CD4-positive, alpha-beta T cell (primary cell): ENCODE measurements around the gene PRTN3. TPM values are rescaled to one million over a fixed set of nuclear protein-coding genes. Genes with fewer than 3 reads are reported as not detected.

Experiments used
- ATAC-seq: fragments of 200-7000 bp; cut with Tn5 transposase; one replicate; pipeline ENCODE4 v1.10.0; 2022; ENCODE audit warnings: mild to moderate bottlenecking; ENCODE audit not compliant: poor library complexity
- CTCF ChIA-PET: fragments of 350-600 bp; sonication (Branson Sonifier 250); formaldehyde crosslinking; loops from one replicate; lab custom pipeline; 2021; ENCODE audit warnings: antibody characterized with exemption, inconsistent platforms; lab: Charles Lee
- POLR2A ChIA-PET: fragments of 350-600 bp; sonication (Branson Sonifier 250); formaldehyde crosslinking; loops from one replicate; lab custom pipeline; 2021; ENCODE audit warnings: antibody characterized with exemption, inconsistent platforms; lab: Charles Lee
- DNase-seq, 14 experiments: peaks; one replicate each; pipeline ENCODE4 v3.0.0-alpha.2; 2013 to 2020; ENCODE audit warnings: mixed read lengths in 2 of 14
- H3K27ac ChIP-seq, 2 donors: one replicate each; pipeline versions ENCODE4 v1.5.1 to v1.7.0; 2013; ENCODE audit warnings: low read length in 2 of 2, low read depth in 1 of 2, mild to moderate bottlenecking in 1 of 2
- H3K27me3 ChIP-seq, 2 experiments: 1 replicate in 1 of 2; 2 replicates in 1 of 2; pipeline versions ENCODE4 v1.6.1 to v1.7.0; 2013; ENCODE audit warnings: low read length in 2 of 2, control low read depth in 1 of 2, mild to moderate bottlenecking in 1 of 2, moderate library complexity in 1 of 2; ENCODE audit not compliant: insufficient read depth in 2 of 2, control insufficient read depth in 1 of 2
- H3K36me3 ChIP-seq: one replicate; pipeline ENCODE4 v1.6.1; 2013; ENCODE audit warnings: low read length, control low read depth; ENCODE audit not compliant: insufficient read depth
- H3K4me1 ChIP-seq: one replicate; pipeline ENCODE4 v1.6.1; 2013; ENCODE audit warnings: low read length, control low read depth; ENCODE audit not compliant: insufficient read depth
- H3K4me3 ChIP-seq: one replicate; pipeline ENCODE4 v1.5.1; 2013; ENCODE audit warnings: mild to moderate bottlenecking, low read length, moderate library complexity
- H3K9me3 ChIP-seq, 2 experiments: 1 replicate in 1 of 2; 2 replicates in 1 of 2; pipeline versions ENCODE4 v1.6.1 to v1.7.0; 2013; ENCODE audit warnings: low read length in 2 of 2, mild to moderate bottlenecking in 2 of 2, control low read depth in 1 of 2, moderate library complexity in 1 of 2; ENCODE audit not compliant: control insufficient read depth in 1 of 2, insufficient read depth in 1 of 2
- H3K27ac Mint-ChIP-seq: one replicate; pipeline ENCODE4 v1.8.0; 2020; ENCODE audit warnings: mixed read lengths
- H3K27me3 Mint-ChIP-seq: one replicate; pipeline ENCODE4 v1.8.0; 2021; ENCODE audit warnings: mixed read lengths
- H3K36me3 Mint-ChIP-seq: one replicate; pipeline ENCODE4 v1.8.0; 2021; ENCODE audit warnings: low read depth, mixed read lengths
- H3K4me1 Mint-ChIP-seq: one replicate; pipeline ENCODE4 v1.8.0; 2021; ENCODE audit warnings: low read depth, mixed read lengths
- H3K4me3 Mint-ChIP-seq: one replicate; pipeline ENCODE4 v1.8.0; 2020; ENCODE audit warnings: mild to moderate bottlenecking, mixed read lengths
- H3K9me3 Mint-ChIP-seq: one replicate; pipeline ENCODE4 v1.8.0; 2020; ENCODE audit warnings: mixed read lengths
- CTCF ChIP-seq: fragments of 200-600 bp; IDR thresholded peaks from one replicate; pipeline ENCODE4 v1.8.0; 2022; ENCODE audit warnings: antibody characterized with exemption, mild to moderate bottlenecking
- intact Hi-C, 2 experiments: fragments of 100-400 bp; cut with DNase I in 1 of 2; cut with micrococcal nuclease in 1 of 2; formaldehyde crosslinking; loops; one replicate each; pipeline versions ENCODE4 v1.15.1 to v1.9.0; 2023 to 2025; cut with DNase I, micrococcal nuclease
- total RNA-seq, 174 experiments: library from RNA in 2 of 174; stranded (reverse) in 2 of 174; gene quantifications; one replicate each; pipeline ENCODE4 v1.2.3 and lab custom pipeline; 2021 to 2026

Gene PRTN3
- total RNA-seq, 2 experiments from 2014 or later, result not detected

- H3K27ac ChIP-seq, result no peak overlapping the region
- no peak for TF ChIP-seq CTCF
- no peak overlapping the region for H3K27ac Mint-ChIP-seq
- H3K4me1 Mint-ChIP-seq, result peaks cover 13% of the 10 kb centered on the region
- ChIA-PET CTCF (no interaction called here), POLR2A (no interaction called here)
- DNase-seq (peak in 1 of 14 experiments; percentile 13), ATAC-seq (no peak)
- intact Hi-C loops, result loop anchor here (10.0 kb wide), 2 partner anchors 312 to 452 kb away; partner anchors contain the start of genes ATP5F1D (in 1 of the 2), GPX4 (in 1 of the 2) and MIDN (in 1 of the 2)
- H3K36me3 ChIP-seq, result no peaks in the 10 kb centered on the region
- H3K36me3 Mint-ChIP-seq, result peaks cover 5% of the 10 kb centered on the region
- H3K4me3 Mint-ChIP-seq, result no peak overlapping the region
- no peaks in the 10 kb centered on the region for H3K27me3 ChIP-seq
- peaks cover 14% of the 10 kb centered on the region for H3K4me1 ChIP-seq
- no peaks in the 10 kb centered on the region for H3K9me3 ChIP-seq
- H3K4me3 ChIP-seq, result no peak overlapping the region
- no peaks in the 10 kb centered on the region for H3K9me3 Mint-ChIP-seq
- H3K27me3 Mint-ChIP-seq, result peaks cover 6% of the 10 kb centered on the region
Measured at GRCh38 chr19:792306-792885, 48.4 kb upstream of the PRTN3 start.

- no peak for TF ChIP-seq CTCF
- ChIA-PET CTCF (no interaction called here), POLR2A (no interaction called here)
- no peaks in the 10 kb centered on the region for H3K9me3 Mint-ChIP-seq
- no peak for ATAC-seq
- peaks cover 10% of the 10 kb centered on the region for H3K36me3 Mint-ChIP-seq
- Histone ChIP-seq H3K27ac (no peak overlapping the region), H3K4me1 (peaks cover 21% of the 10 kb centered on the region), H3K9me3 (no peaks in the 10 kb centered on the region), H3K4me3 (no peak overlapping the region), H3K36me3 (peaks cover 4% of the 10 kb centered on the region), H3K27me3 (no peaks in the 10 kb centered on the region)
- peaks cover 6% of the 10 kb centered on the region for H3K27me3 Mint-ChIP-seq
- H3K4me3 Mint-ChIP-seq, result peak overlapping the region; percentile 54
- no peak overlapping the region for H3K27ac Mint-ChIP-seq
- intact Hi-C loops, result loop anchor here (10.0 kb wide), 2 partner anchors 311 to 451 kb away; partner anchors contain the start of genes ATP5F1D (in 1 of the 2), GPX4 (in 1 of the 2) and MIDN (in 1 of the 2)
- DNase-seq, result no peak
- H3K4me1 Mint-ChIP-seq, result peaks cover 14% of the 10 kb centered on the region
Measured at GRCh38 chr19:793806-794205, 47.0 kb upstream of the PRTN3 start.

GRCh38 chr19:795073-795611, 45.7 kb upstream of the PRTN3 start:
- H3K9me3 ChIP-seq, result no peaks in the 10 kb centered on the region
- Mint-ChIP-seq H3K27ac (no peak overlapping the region), H3K4me3 (no peak overlapping the region), H3K27me3 (no peaks in the 10 kb centered on the region), H3K4me1 (peaks cover 21% of the 10 kb centered on the region), H3K36me3 (peaks cover 23% of the 10 kb centered on the region), H3K9me3 (no peaks in the 10 kb centered on the region)
- H3K4me1 ChIP-seq, result peaks cover 30% of the 10 kb centered on the region
- peaks cover 15% of the 10 kb centered on the region for H3K36me3 ChIP-seq
- no peak overlapping the region for H3K4me3 ChIP-seq
- intact Hi-C loops, result loop anchor here (5.0 to 10.0 kb wide), 4 partner anchors 133 to 450 kb away; partner anchors contain the start of genes ATP5F1D (in 1 of the 2), GPX4 (in 1 of the 2), MIDN (in 1 of the 2) and RNF126 (in 1 of the 2)
- no peaks in the 10 kb centered on the region for H3K27me3 ChIP-seq
- no peak for ATAC-seq
- peak in 1 of 14 experiments; percentile 53 for DNase-seq
- H3K27ac ChIP-seq, result no peak overlapping the region
- CTCF ChIA-PET, result no interaction called here
- POLR2A ChIA-PET, result interaction anchor here (0.8 kb wide), 1 partner anchor 98 kb away, joined by 3 read pairs; the partner anchor contains the start of genes MED16 and RNU6-9
- no peak for TF ChIP-seq CTCF
